Fibroblast of villous mesenchyme (primary cell): ENCODE results near the gene CHRNB2. TPM values are rescaled to one million over a fixed set of nuclear protein-coding genes. Genes with fewer than 3 reads are reported as not detected.
"Not testable (repeated sequence)": the region's sequence is repeated elsewhere in the genome, so short reads cannot be mapped to it uniquely, and the experiment has no call there.

Experiments
- DNase-seq: peaks from one replicate; pipeline ENCODE4 v3.0.0-alpha.2; 2010; ENCODE audit warnings: low read depth
- H3K4me3 ChIP-seq: 2 replicates; pipeline ENCODE4 v1.5.1; 2011; ENCODE audit warnings: low read depth, mild to moderate bottlenecking, low read length
- CTCF ChIP-seq: IDR thresholded peaks from 2 replicates; pipeline ENCODE4 v1.5.1; 2012; ENCODE audit warnings: low read depth, mild to moderate bottlenecking, low read length; ENCODE audit not compliant: insufficient read depth
- total RNA-seq: library from RNA; depleted of rRNA; stranded (reverse); fragments of >200 nt; gene quantifications from 2 replicates; pipeline ENCODE4 v1.2.3, GENCODE V29; 2012

Gene CHRNB2
- total RNA-seq = under 0.01 TPM in 1 of 2 replicates, not detected in the other

- peak; percentile 46 for DNase-seq
- no peak for TF ChIP-seq CTCF
- peak within 1 kb of the TSS; percentile 5 for H3K4me3 ChIP-seq
Observed at GRCh38 chr1:154567386-154568156, at the start of gene CHRNB2. CHRNB2 (plus strand) TSS chr1:154567778; CDS start chr1:154568045, 267 bp downstream.

GRCh38 chr1:154519591-154519991 is 48.0 kb upstream of the CHRNB2 start:
- no peak for TF ChIP-seq CTCF
- no peak overlapping the region for H3K4me3 ChIP-seq
- no peak for DNase-seq

GRCh38 chr1:154520333-154520732 is 47.2 kb upstream of the CHRNB2 start:
- H3K4me3 ChIP-seq = no peak overlapping the region
- no peak for TF ChIP-seq CTCF
- no peak for DNase-seq

GRCh38 chr1:154521695-154522094 is 45.9 kb upstream of the CHRNB2 start:
- H3K4me3 ChIP-seq = no peak overlapping the region
- TF ChIP-seq CTCF = no peak
- no peak for DNase-seq

GRCh38 chr1:154524881-154525280 is 42.7 kb upstream of the CHRNB2 start:
- H3K4me3 ChIP-seq = no peak overlapping the region
- DNase-seq = no peak
- TF ChIP-seq CTCF = no peak

GRCh38 chr1:154527192-154527591 is 40.4 kb upstream of the CHRNB2 start:
- H3K4me3 ChIP-seq = no peak overlapping the region
- TF ChIP-seq CTCF = no peak
- no peak for DNase-seq

- DNase-seq = no peak
- no peak overlapping the region for H3K4me3 ChIP-seq
- TF ChIP-seq CTCF = no peak
Observed at GRCh38 chr1:154529308-154529707, 38.3 kb upstream of the CHRNB2 start.

- not testable (repeated sequence) for DNase-seq, H3K4me3 ChIP-seq
Observed at GRCh38 chr1:154531950-154532349, 35.6 kb upstream of the CHRNB2 start.
